Natural killer cell (primary cell): Measurements from ENCODE around the gene SLC2A5. TPM values are rescaled to one million over a fixed set of nuclear protein-coding genes. Genes with fewer than 3 reads are reported as not detected.

Experiments
- ATAC-seq, 3 donors: fragments of 150-1000 bp in 2 of 3; fragments of 200-7000 bp in 1 of 3; cut with Tn5 transposase; 1 replicate in 1 of 3; 2 replicates in 2 of 3; pipeline ENCODE4 v1.10.0; 2021; ENCODE audit warnings: mild to moderate bottlenecking in 2 of 3, moderate library complexity in 2 of 3
- DNase-seq, 2 donors: peaks; one replicate each; pipeline versions ENCODE4 v3.0.0 to v3.0.0-alpha.2; 2013 to 2021; ENCODE audit warnings: mixed read lengths in 1 of 2
- H3K27ac ChIP-seq: one replicate; pipeline ENCODE4 v1.5.1; 2013; ENCODE audit warnings: mild to moderate bottlenecking, low read length
- H3K27me3 ChIP-seq: one replicate; pipeline ENCODE4 v1.6.1; 2013; ENCODE audit warnings: low read length; ENCODE audit not compliant: control insufficient read depth, insufficient read depth
- H3K36me3 ChIP-seq: one replicate; pipeline ENCODE4 v1.6.1; 2013; ENCODE audit warnings: low read length; ENCODE audit not compliant: control insufficient read depth, insufficient read depth
- H3K4me1 ChIP-seq: one replicate; pipeline ENCODE4 v1.6.1; 2013; ENCODE audit warnings: low read length; ENCODE audit not compliant: control insufficient read depth, insufficient read depth
- H3K4me3 ChIP-seq: one replicate; pipeline ENCODE4 v1.5.1; 2013; ENCODE audit warnings: low read length
- H3K9me3 ChIP-seq: one replicate; pipeline ENCODE4 v1.6.1; 2013; ENCODE audit warnings: low read length; ENCODE audit not compliant: control insufficient read depth, insufficient read depth
- H3K27ac Mint-ChIP-seq, 2 donors: one replicate each; pipeline ENCODE4 v1.8.0; 2022; ENCODE audit warnings: mild to moderate bottlenecking in 2 of 2, mixed read lengths in 2 of 2, moderate library complexity in 1 of 2
- H3K27me3 Mint-ChIP-seq, 2 donors: one replicate each; pipeline ENCODE4 v1.8.0; 2022; ENCODE audit warnings: low read depth in 2 of 2, mixed read lengths in 2 of 2
- H3K36me3 Mint-ChIP-seq: one replicate; pipeline ENCODE4 v1.8.0; 2022; ENCODE audit warnings: mixed read lengths
- H3K4me1 Mint-ChIP-seq, 2 donors: one replicate each; pipeline ENCODE4 v1.8.0; 2022; ENCODE audit warnings: mixed read lengths in 2 of 2
- H3K4me3 Mint-ChIP-seq: one replicate; pipeline ENCODE4 v1.8.0; 2022; ENCODE audit warnings: mild to moderate bottlenecking, moderate library complexity, mixed read lengths
- H3K9me3 Mint-ChIP-seq, 2 donors: one replicate each; pipeline ENCODE4 v1.8.0; 2022; ENCODE audit warnings: mixed read lengths in 2 of 2
- CTCF ChIP-seq: fragments of 200-600 bp; IDR thresholded peaks from one replicate; pipeline ENCODE4 v1.8.0; 2022; ENCODE audit warnings: antibody characterized with exemption
- WGBS: methylation state at CpG from one replicate; pipeline ENCODE4 v1.1.7; 2013; ENCODE audit warnings: missing lambda C conversion rate; ENCODE audit not compliant: insufficient coverage; 5-methylcytosine and 5-hydroxymethylcytosine counted together
- intact Hi-C: fragments of 100-400 bp; cut with micrococcal nuclease; formaldehyde crosslinking; loops from one replicate; pipeline ENCODE4 v1.14.2; 2022
- total RNA-seq, 4 donors: library from RNA; stranded (reverse); fragments of 120-200 nt in 1 of 4; gene quantifications; one replicate each; pipeline versions ENCODE4 v1.2.3 to v1.2.4, GENCODE V29; 2013 to 2022

SLC2A5 gene
- total RNA-seq, 3 donors from 2014 or later (not counting 1 experiment from before 2014, with no cell fraction given), result not detected

GRCh38 chr1:9009438-9010370 is 59.7 kb downstream of the SLC2A5 start:
- WGBS, result 59% methylated on average over 21 of the region's 21 CpGs
- H3K4me1 ChIP-seq, result peaks cover 22% of the 10 kb centered on the region
- H3K9me3 Mint-ChIP-seq, result no peaks in the 10 kb centered on the region
- TF ChIP-seq CTCF, result no peak
- H3K4me1 Mint-ChIP-seq, result peaks cover 0 to 9% of the 10 kb centered on the region in 2 donors
- H3K36me3 ChIP-seq, result no peaks in the 10 kb centered on the region
- no peak for ATAC-seq
- H3K4me3 Mint-ChIP-seq, result no peak overlapping the region
- no peaks in the 10 kb centered on the region for H3K36me3 Mint-ChIP-seq
- peaks cover 0 to 9% of the 10 kb centered on the region in 2 donors for H3K27me3 Mint-ChIP-seq
- no peak overlapping the region for H3K27ac Mint-ChIP-seq
- no peak overlapping the region for H3K27ac ChIP-seq
- H3K9me3 ChIP-seq, result no peaks in the 10 kb centered on the region
- DNase-seq, result peak in 1 of 2 donors; percentile 34
- intact Hi-C loops, result loop anchor here (5.0 kb wide), 1 partner anchor 92 kb away; no protein-coding TSS in a partner anchor
- no peak overlapping the region for H3K4me3 ChIP-seq
- no peaks in the 10 kb centered on the region for H3K27me3 ChIP-seq

GRCh38 chr1:9008236-9008635 is 61.2 kb downstream of the SLC2A5 start:
- H3K27ac Mint-ChIP-seq, result no peak overlapping the region
- Histone ChIP-seq H3K36me3 (no peaks in the 10 kb centered on the region), H3K27ac (no peak overlapping the region), H3K4me3 (no peak overlapping the region), H3K9me3 (no peaks in the 10 kb centered on the region), H3K4me1 (peaks cover 23% of the 10 kb centered on the region), H3K27me3 (no peaks in the 10 kb centered on the region)
- no peak overlapping the region for H3K4me3 Mint-ChIP-seq
- no peak for ATAC-seq
- 76% methylated on average over 9 of the region's 10 CpGs for WGBS
- H3K36me3 Mint-ChIP-seq, result no peaks in the 10 kb centered on the region
- H3K9me3 Mint-ChIP-seq, result no peaks in the 10 kb centered on the region
- no peak for DNase-seq
- no peak for TF ChIP-seq CTCF
- H3K27me3 Mint-ChIP-seq, result peaks cover 0 to 9% of the 10 kb centered on the region in 2 donors
- H3K4me1 Mint-ChIP-seq, result peaks cover 0 to 9% of the 10 kb centered on the region in 2 donors
- intact Hi-C loops, result loop anchor here (5.0 kb wide), 1 partner anchor 91 kb away; no protein-coding TSS in a partner anchor

- intact Hi-C loops, result loop anchor here (5.0 kb wide), 1 partner anchor 90 kb away; no protein-coding TSS in a partner anchor
- Mint-ChIP-seq H3K4me3 (no peak overlapping the region), H3K27ac (no peak overlapping the region), H3K9me3 (no peaks in the 10 kb centered on the region), H3K36me3 (no peaks in the 10 kb centered on the region), H3K4me1 (peaks cover 0 to 9% of the 10 kb centered on the region in 2 donors), H3K27me3 (peaks cover 0 to 9% of the 10 kb centered on the region in 2 donors)
- DNase-seq, result no peak
- no peaks in the 10 kb centered on the region for H3K9me3 ChIP-seq
- TF ChIP-seq CTCF, result no peak
- H3K4me1 ChIP-seq, result peaks cover 23% of the 10 kb centered on the region
- no peaks in the 10 kb centered on the region for H3K36me3 ChIP-seq
- H3K4me3 ChIP-seq, result no peak overlapping the region
- ATAC-seq, result no peak
- WGBS, result 92% methylated on average over 19 of the region's 19 CpGs
- H3K27ac ChIP-seq, result no peak overlapping the region
- H3K27me3 ChIP-seq, result no peaks in the 10 kb centered on the region
These were observed 62.3 kb downstream of the SLC2A5 start for GRCh38 chr1:9006956-9007615.
